NCI-H748 (cell line): ENCODE data around the gene ZNF330.

Experiments
- DNase-seq: peaks from one replicate; lab custom pipeline; 2025; ENCODE audit not compliant: unreplicated experiment; lab: John Stamatoyannopoulos, UW

Gene ZNF330

DNA sequence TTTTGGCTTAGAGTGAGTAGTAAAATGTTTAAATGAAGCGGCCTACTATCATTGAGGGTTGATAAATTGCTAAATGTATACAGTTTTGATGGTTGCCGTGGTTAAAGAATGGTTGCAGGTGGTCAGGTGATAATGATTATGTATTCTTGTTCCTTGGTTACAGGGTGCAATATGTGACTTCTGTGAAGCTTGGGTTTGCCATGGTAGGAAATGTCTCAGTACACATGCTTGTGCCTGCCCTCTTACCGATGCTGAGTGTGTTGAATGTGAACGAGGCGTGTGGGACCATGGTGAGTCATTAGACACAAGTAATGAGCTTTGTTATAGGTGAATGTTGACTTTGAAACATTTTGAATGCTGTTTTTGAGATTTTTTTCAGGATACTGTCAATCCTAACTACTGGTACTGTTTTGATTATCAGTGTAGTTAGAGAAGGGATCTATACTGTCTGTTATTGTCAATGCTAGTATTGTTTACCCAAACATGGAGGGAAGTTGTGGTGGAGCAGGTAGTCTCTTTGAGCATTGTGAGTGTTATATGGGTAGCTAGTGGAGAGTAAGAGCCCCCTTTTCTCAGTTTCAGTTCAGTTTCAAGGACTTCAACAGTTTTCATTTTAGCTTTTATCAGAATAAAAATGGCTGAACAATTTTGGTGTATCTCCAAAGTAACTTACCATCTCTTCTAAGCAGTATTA is 8.9 kb downstream of the ZNF330 start:
- peak; percentile 1 for DNase-seq

DNA sequence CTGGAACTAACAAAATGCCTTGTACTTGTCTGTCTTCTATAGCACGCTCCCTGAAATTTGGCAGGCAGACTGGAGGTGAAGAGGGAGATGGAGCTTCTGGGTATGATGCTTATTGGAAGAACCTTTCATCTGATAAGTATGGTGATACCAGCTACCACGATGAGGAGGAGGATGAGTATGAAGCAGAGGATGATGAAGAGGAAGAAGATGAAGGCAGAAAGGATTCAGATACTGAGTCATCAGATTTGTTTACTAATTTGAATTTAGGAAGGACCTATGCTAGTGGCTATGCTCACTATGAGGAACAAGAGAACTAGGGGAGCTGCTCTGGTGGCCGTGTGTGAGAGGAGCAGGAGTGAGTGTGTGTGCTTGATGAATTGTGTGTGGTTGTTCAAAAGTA is 13.0 kb downstream of the ZNF330 start:
- DNase-seq = no peak

DNA sequence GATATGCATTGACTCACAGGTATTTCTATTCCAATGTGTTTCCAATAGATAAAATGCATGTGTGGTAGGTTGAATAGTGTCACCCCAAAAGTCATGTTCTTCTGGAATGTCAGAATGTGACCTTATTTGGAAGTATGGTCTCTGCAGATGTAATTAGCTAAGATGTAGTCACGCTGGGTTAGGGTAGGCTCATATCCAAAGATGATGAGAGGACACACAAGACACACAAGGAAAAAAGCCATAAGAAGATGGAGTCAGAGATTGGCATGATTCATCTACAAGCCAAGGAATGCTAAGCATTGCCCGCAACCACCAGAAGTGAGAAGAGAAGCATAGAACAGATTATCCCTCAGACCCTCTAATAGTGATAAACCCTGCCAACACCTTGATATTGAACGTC is 17.5 kb downstream of the ZNF330 start:
- DNase-seq = no peak

DNA sequence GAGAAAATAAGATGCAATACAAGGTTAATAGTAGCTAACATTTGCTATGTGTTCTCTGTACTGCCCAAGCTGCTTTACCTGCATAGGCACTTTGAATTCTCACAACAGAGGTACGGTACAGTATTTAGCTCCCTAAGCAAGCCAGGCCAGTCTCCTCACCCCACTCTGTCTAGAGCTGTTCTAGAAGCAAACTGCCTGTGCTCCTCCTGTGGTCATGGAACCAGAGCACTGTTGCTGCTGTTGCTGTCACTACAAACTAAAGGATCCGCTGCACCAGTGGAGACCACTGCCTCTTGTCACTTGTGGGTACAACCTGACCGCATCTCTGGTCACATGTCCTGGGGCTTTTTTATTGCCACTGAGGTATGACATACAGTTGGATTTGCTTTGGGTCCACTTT is 19.6 kb downstream of the ZNF330 start:
- no peak for DNase-seq

DNA sequence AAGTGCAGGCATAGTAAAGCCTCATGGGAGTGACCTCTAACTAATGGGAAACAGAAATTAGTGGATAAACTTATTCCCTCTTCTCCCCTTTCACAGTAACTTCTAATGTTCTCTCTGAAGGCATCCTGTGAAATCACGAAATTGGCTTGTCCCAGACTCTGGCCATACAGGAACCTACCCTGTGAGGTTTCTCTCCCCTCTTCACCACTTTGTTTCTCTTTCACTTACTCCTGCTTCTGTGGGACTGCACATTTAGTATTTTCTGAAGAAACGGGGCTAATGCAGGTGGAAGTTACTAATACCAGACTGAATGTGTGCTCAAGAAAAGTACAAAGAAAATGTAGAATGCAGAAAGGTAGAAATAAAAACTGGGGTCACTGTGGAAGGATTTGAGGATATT is 20.0 kb downstream of the ZNF330 start:
- no peak for DNase-seq

DNA sequence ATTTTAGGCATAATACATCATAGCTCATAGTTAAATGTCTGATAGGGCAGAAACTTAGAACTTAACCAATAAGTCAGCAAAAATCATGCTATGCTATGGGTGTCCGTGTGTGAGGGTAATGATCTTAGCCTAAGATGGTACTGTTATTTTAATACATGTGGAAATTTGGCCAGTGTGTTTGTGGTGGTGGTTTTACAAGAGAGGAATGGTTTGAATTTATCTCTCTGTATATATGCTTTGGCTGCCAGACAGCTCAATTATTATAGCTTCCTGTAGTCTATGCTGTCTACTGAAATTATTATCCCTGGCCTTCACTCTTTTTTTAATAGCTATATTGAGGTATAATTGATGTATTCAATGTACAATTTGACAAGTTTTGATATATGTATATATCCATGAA is 21.3 kb downstream of the ZNF330 start:
- DNase-seq = no peak

DNA sequence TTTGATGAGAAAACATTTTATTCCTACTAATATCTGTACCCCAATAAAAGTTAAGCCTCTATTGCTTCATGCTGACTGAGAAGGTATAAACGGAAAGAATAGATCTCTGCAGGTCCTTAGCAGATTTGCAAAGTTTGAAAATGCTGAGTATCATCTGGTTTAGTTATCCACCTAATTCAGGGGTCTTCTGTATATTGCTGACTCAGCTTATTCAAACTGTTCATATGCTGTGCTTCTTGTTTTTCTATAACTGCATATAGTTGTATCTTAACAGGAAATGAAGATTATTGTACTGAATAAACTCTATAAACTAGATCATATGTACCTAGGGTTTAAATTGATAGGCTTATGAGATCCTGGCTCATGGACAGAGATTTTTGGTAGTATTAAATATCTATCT is 23.7 kb downstream of the ZNF330 start:
- DNase-seq = no peak

DNA sequence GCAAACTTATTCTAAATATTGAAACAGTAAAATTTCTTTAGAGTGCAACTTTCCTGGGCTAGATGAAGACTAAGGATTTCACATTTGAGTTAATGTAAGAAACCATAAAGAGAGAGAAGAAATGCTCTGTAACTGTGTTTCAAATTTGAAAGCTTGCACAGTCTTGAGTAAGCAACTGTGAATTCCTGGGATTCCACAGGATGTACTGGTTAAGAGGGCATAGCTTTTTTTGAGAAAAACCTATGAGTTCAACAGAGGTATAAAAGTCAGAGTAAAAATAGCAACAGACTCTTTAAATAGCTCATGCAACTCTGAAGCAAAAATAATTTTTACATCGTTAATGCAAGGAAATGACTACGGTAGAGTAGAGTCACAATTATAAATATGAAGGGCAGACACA is 25.5 kb downstream of the ZNF330 start:
- no peak for DNase-seq

DNA sequence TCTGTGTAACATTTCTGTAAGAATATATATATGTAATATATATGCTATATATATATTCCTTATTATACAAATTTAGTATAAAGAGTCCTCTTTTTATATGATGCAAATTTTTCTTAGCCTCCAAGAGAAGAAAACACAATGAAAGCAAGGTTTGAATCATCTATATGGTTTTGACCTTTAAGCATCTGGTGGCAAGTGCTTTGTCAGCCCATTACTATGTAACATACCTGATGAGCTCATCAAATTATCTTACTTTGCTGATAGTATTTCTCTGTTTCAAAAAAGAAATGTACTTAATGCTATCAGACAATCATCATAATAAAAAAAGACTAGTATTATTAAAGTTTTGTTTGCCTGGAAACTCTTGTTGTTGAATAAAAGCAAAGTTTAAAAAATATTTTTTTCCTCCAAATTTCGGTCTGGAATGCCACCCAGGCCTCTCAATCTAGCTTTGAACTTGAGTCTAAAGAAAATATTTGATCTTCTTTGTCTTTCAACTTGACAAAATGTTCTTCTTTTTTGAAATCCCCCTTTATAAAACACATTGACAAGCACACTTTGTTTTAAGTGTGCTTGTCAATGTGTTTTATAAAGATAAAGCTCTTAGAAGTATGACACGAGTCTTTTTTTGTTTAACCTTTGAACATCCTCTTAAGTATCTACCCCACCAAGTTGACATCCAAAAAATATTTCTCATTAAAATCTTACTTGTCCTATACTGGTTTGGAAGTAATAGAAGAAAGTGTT is 26.2 kb downstream of the ZNF330 start:
- DNase-seq = no peak

DNA sequence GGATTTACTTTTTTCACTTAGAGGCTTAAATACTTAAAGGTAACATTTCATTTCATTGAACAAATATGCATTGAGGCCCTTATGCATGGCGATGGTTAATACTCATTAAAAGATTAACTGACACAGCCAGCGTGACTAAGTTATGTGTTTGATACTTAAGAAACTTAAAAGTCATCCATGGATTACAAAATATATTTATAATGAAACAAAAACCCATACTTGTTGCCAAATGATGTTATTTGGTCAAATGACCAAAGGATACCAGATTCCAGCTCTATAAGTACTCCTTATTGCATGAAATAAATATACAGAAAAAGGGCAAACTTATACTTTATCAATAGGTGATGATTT is 26.7 kb downstream of the ZNF330 start:
- DNase-seq = no peak

DNA sequence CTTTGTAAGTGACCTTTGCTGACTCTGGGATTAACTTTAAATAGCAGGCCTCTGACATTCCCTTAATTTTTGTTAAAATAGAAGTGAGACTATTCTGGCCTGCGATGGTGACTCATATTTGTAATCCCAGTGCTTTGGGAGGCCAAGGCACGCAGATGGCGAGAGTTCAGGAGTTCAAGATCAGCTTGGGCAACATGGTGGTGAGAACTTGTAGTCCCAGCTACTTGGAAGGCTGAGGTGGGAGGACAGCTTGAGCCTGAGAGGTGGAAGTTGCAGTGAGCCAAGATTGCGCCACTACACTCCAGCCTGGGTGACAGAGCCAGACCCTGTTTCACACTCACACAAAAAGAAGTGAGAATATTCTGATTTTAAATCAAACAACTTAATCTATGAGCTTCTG is 27.3 kb downstream of the ZNF330 start:
- DNase-seq = no peak

DNA sequence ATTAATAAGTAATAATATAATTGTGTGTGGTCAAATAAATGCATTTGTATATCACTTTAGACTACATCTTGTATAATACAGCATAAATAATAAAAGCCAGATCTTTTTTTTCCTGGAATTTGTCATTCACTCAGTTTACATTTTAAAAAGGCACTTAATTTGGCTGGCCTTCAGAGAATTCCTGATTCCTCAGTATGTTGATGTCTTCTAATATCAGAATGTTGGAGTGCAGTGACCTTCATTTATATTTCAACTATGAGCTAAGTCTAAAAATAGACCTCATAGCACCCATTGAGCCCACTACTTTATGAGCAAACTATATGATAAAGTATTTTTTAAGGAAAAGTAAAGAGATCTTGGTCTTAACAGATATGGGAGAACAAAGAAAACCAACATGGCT is 27.8 kb downstream of the ZNF330 start:
- DNase-seq = no peak

DNA sequence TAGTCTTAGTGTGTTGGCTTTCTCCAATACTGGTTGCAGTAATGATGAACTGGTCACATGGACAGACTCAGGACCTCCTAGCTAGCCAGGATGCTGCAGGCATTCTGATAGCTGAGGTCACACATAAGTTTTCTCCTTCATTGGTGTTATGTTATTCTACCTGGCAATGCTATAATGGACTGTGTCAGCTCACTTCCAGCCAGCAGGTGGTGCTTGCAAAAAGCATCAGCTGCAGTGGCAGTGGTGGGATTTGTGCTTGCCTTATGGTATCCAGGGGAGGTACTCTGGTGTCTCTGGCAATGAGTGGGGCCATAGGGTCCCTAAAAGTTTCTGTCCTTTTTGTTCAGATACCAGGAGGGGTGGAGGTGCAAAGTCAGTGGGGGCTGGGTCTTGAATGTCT is 33.6 kb downstream of the ZNF330 start:
- DNase-seq = no peak

DNA sequence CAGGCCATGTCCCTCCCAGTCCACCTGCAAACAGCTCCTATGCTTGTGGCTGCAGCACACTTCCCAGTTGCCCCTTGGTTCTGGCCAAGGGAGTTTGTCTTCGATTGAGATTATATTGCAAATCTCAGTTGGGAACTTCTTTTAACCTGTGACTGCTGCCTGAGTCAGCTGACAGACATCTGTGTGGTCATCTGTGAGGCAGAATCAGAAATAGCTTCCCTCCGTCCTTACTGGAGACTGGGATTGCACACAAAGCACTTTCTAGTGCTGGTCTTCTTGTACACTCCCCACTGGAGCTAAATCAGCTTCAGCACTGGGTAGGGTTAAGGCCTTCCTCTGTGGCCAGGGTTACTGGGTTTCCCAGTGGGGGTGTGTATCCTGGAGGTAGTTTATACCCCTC is 34.3 kb downstream of the ZNF330 start:
- DNase-seq = no peak

DNA sequence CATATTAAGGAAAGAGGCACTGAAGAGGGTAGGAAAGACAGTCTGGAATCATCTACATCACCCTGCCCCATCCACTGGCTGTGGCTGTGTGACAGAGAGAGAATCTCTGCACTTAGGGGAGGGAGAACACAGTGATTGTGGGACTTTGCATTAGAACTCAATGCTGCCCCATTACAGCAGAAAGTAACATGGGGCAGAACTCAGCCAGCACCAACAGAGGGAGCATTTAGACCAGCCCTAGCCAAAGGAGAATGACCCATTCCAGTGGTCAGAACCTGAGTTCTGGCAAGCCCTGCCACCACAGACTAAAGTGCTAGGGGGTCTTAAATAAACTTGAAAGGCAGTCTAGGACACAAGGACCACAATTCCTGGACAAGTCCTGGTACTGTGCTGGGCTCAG is 37.9 kb downstream of the ZNF330 start:
- DNase-seq = no peak

DNA sequence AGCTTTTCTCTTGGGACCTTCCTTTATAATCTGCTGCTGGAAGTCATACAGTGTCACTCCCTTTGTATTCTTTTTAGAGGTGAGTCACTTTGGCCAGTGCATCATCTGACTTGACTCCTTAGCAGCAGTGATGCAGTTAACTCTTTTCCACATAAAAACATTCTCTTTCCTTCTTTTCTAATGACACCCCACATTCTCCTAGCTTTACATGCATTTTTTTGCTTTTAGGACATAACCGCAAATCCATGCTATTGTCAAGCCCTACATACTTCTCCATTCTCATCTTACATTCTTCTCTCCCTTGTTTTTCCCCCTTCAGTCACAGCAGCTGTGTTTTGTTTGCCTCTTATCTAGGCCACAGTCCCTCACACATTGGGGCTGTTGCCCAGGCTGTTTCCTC is 55.1 kb downstream of the ZNF330 start:
- DNase-seq = no peak

DNA sequence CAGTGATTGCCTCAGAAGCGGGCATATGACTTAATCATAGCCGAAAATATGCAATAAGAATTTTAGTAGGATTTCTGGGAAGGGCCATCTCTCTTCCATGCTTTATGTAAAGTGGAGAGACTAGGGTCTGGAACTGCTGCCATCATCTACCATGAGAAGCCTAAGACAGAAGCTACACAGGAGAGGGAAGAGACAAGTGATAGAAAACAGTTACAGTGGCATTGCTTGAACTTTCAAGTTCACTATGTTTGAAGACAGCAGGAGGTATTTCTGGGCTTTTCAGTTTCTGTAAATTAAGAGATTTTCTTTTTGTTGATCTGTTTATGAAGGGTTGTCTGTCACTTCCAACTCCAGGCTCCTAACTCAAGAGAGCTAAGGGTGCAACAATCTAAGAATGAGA is 62.5 kb downstream of the ZNF330 start:
- DNase-seq = no peak

DNA sequence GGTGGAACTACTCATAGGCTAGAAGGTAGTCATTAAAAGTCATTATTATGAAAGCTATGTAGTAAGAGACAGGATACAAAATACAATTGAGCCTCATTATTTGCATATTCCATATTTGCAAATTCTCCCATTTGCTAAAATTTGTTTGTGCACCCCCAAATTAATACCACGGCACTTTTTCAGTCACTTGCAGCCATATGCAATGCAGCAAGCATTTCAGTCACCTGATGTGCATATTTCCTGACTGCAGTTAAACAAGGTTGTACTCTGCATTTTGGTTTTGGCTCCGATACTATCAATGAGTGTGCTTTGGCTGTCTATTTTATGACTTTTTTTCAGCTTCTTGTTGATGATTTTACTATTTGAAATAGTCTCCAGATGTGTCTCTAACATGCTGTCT is 62.9 kb downstream of the ZNF330 start:
- no peak for DNase-seq
